ENCODE measurements around the gene MYO10.
"Not testable (repeated sequence)": the region's sequence is repeated elsewhere in the genome, so short reads cannot be mapped to it uniquely, and the experiment has no call there.

The MYO10 gene

DNA sequence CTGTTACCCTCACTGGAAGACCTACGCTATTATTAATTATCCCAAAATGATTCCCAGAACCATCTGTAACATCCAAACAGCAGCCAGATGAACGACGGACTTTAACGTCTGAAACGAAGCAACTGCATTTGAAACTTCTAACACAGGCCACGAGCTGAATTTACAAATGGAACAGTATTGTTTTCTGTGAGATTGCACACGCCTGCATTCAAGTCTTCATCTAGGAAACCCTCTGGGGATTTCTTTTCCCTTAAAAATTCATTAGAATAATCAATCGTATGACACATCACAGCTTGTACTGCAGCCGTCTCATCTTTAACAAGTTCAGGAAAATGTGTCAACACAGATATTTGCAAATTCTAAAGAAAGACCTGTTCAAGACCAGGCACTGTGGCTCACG lies 80.2 kb downstream of the MYO10 start:
- DNase-seq = no peak

DNA sequence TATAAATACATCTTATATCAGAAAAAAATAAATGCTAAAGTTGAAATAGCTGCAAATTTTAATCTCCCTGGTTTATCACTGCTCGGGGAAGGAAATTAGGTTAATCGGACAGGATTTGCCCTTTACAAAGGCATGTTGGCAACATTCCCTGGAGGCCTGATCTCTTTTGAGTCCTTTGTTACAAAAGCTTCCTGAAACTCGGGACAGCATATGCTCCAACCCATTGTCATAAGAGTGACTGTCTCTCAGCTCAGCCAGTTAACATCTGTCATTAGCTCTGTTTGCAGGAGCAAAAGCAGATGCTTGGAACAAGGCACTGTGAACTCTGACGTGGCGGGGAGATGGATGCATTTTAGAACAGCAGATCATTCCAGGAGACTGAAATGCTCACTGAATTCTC lies 80.6 kb downstream of the MYO10 start:
- DNase-seq = no peak

DNA sequence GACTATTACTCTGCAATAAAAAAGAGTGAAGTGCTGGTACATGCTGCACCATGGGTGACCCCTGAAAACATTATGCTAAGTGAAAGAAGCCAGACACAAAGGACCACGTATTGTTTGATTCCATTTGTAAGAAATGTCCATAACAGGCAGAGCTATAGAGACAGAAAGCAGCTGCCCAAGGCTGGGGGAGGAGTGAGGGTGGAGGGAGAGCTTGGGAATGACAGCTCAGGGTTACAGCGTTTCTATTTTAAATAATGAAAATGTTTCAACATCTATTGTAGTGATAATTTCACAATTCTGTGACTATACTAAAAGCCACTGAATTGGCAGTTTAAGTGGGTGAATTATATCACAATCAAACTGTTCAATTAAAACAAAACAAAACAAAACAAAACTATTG lies 81.7 kb downstream of the MYO10 start:
- DNase-seq = no peak

DNA sequence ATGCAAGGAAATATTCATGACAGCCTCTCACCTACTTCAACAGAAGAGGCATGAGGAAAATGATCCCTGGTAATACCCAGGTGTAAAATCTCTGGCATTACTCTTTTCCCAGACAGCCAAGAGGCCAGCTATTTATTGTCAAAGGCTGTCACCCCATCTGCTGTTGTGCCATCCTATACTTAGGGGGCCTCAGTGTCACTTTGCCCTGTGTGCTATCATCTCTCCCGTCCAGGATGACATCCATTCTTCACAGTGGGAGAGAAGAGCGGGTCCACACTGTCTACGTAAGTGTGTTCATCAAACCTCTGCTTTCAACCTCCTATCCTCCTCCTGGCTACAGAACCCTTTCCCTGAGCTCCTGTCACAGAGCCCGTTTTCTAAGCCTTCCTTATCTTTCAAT lies 82.6 kb downstream of the MYO10 start:
- no peak for DNase-seq

DNA sequence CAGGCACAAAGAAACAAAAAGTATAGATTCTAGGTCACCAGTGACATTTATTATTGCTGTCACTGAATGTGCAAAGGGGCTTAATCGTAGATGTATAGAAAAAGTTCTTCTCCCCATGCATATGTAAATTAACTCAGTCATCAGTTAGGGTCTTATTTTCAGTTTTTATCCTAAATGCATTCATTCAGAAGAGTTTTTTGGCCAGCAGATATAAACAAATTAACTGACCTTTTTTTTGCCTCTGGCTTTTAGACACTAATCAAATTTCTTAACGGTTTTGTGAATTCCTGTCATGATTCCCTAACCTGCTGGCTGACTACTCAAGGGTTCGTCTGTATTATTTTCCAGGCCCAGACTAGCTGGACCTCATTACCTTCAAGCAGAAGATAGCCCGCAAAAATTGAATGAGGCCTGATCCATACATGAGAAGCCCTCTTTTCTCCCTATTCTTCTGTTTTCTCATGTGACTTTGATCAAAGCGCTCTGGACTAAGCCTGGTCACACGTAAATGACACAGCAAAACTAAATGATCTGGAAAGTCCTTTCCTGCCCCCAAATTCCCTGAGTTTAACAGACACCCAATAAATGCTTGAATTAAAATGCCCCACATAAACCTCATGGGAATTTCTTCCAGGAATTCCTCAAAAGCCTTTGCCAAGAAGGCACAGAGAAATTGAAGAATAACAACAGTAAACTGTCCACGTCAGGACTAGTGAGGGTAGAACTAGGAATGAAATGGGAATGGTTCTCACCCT lies 83.7 kb downstream of the MYO10 start:
- no peak for DNase-seq

DNA sequence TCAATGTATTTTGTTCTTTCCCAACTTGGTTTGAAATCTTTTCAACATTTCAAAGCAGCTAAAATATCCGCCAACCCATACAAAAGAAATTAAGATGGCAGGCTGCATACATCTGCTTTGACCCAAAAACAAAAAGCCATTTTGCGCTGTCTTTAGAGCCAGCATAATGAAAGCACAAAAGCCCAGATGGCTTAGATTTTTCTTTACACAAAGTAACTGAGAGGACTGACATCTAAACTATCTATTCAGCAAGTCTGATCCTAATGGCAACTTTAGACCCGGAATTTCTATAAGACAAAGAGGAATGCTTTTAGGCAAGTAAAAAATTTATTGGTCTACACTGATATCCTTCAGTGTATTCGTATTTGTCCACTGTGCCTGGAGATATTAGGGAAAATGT lies 86.3 kb downstream of the MYO10 start:
- DNase-seq = no peak

DNA sequence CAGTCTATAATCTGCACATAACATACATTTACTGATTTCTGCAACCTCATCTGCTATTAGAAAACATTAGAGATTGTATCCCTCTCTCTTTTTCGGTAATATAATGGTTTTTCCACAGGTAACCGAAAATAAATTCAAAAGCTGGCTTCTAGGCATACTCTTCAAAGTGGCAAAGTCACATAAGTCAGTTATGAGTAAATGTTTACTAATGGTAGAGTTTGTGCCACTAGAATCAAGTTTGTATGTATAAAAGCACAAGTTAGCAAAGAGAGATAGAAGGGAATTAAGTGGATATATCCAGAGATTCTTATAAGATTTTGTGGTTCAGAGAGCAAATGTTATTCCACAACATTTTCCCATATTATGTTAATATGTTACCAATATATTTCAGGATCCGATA lies 86.9 kb downstream of the MYO10 start:
- no peak for DNase-seq

DNA sequence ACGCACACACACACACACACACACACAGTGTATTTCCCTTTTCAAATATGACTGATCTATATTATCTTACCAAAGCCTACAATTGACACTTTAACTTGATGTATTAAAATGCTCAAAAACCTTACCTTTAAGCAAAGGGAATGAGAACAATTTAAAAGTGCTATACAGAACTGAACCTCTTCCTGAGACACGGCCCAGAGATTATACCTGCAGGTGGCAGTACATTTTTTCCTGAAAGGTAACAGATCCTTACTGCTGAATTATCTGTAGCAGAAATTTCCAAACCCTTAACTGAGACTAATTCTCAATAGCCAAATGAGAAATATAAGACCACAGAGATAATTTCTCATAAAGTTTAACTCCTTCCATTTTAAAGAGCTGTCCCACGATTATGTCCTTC lies 91.1 kb downstream of the MYO10 start:
- no peak for DNase-seq

DNA sequence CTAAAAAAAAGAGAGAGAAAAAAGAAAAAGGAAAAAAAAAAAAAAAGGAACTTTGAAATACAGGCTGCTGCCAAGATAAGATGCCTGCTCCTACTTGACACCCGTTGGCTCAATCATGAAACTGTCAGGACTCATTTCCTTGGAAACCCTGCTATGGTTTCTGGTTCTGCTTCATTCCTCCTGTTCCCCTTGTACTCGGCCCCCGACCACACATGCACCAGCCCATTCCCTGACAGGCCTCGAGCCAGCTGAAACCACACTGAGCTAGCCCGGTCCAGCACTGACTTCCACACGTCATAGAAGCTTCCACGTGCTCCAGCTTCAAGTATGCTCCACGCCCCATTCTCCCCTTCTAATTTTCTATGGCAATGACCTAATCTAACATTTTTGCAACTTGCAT lies 93.2 kb downstream of the MYO10 start:
- DNase-seq = no peak

DNA sequence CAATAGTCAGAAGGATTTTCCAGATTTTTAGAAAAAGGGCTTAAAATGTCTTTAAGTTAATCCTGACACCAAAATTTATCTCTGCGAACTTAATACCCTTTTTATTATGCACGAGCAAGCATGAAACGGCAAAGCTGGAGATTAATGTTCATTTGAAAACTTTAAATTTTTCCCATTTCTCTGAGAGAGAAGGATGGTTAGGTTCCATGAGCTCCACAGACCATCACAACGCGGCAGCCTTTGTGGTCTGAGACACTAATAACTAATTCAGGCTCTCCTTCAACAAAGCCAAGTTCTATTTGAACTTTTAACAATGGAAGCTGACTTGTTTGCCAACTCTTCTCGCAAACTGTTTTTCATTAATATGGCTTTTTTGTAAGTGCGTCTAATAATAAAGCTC lies 94.7 kb downstream of the MYO10 start:
- DNase-seq = no peak

DNA sequence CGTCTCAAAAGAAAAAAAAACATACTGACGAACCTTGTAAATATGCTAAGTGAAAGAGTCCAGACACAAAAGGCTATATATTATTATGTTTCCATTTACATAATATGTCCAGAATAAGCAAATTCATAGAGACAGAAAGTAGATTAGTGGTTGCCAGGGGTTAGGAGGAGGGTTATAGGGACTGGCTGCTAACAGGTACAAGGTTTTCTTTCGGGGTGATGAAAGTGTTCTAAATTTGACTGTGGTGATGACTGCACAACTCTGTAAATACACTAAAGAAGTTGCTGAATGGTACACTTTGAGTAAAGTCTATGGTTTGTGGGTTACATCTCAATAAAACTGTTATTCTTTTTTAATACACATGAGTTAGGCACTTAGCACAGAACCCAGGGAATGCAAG lies 98.8 kb downstream of the MYO10 start:
- no peak for DNase-seq

DNA sequence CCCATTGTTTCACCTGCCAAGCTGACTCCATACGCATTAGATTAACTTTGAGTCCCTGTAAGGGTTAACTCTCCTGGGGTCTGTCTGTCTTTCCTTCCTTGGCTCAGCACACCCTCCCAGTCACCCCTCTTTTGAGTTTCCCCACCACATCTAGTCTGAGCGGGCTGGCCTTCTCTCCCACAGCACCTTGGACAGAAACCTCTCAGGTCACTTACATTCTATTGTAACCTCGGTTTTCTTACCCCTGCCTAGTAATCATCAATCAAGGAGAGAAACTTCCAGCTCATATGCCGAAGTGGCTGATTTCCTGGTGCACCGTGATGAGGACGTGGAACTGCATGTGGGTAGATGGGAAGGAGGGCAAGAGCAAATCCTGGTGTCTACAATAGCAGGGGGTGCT lies 102.1 kb downstream of the MYO10 start:
- DNase-seq = no peak

DNA sequence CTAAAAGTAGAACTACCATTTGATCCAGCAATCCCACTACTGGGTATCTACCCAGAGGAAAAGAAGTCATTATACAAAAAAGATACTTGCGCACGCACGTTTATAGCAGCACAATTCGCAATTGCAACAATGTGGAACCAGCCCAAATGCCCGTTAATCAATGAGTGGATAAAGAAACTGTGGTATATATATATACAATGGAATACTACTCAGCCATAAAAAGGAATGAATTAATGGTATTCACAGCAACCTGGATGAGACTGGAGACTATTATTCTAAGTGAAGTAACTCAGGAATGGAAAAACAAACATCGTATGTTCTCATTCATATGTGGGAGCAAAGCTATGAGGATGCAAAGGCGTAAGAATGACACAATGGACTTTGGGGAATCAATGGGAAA lies 104.8 kb downstream of the MYO10 start:
- not testable (repeated sequence) for DNase-seq

DNA sequence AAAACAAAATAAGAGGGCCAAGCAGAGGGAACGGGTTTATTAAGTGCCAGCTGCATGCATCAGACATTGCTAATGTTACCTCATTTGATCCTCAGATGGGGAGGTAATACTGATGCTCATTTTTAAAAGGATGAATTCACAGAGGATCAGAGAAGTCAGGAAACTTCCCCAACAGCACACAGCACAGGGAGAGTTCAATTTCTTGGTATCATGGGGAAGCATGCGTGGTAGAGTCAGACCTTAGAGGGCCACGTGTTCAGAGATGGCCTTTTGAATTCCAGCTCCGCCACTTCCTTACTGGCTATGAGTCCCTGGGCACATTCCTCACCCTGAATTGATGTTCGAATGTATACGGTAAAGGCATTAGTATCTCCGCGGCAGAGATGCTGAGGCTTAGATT lies 108.3 kb downstream of the MYO10 start:
- no peak for DNase-seq

DNA sequence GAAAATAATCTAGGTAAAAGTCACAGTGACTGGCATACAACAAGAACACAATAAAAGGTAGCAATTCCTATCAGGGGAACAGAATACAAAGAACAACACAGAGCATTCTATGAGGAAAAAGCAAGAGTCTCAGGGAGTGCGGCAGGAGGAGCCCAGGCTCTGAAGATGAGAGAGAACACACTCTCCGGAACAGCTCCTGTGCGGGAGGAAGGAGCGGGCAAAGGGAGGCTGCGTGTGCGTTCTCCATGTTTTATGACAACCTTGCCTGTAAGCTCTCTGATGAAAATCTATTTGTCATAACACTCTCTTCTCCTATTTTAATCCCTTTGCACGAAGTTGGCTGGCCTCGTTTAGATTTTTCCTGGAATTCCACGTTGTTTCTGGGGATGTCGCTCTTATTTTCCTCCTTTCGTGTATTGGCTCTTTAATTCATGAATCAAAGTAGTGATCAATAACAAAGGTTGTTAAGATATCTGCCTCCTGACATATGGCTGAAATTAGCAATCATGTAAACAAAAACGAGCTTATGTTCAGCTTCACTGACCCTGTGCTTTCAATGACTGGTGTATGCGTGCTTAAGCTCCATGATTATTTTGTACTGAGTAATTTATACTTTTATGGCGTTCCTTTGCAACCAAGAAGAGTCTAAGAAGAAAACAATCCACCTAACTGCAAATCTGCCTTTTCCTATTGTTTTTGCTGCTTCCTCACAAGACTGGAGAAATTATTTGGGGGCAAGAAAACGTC lies 109.5 kb downstream of the MYO10 start:
- no peak for DNase-seq

DNA sequence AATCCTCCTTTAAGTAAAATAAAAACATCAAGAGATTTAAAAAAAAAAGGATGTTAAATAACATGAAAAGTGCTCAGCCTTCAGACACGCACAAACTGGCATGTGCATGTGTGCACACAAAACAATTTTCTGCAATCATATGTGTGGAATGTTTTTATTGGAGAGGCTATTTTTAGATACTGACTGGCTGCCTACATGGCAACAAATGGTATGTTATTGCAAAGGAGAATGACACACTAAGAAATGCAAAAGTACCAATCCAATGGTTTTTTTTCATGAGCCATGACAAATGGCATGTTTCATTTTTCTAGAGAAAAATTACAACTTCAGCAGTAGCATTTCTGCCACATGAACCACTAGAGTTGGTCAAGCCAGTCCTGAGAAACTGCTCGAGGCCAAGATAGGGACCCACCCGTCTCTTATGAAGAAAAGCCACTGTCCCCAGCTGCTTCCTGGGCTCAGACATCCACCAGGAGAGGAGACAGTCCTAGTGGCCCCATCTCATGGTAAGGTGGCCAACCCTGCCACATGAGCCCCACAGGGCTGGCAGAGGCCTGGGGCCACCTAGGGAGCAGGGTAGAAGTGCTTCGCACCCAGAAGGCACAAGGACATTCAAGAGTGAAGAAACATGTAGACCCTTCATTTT lies 116.4 kb downstream of the MYO10 start:
- no peak for DNase-seq

DNA sequence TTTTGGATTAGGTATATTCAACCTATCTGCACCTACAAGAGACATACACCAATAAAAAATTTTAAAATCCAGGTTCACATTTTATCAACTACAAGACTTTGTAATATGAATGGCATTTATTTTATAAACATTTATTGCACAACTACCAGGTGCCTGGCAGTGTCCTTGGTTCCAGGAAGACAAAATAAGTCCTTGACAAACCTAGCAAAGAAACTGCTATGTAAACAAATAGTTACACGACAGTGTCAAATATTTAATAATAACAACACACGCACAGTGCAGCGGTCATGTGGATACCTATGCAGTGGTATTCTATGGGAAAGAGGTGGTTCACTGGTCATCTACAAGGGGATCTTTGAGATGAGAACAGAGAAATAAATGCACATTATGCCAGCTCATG lies 120.7 kb downstream of the MYO10 start:
- no peak for DNase-seq

DNA sequence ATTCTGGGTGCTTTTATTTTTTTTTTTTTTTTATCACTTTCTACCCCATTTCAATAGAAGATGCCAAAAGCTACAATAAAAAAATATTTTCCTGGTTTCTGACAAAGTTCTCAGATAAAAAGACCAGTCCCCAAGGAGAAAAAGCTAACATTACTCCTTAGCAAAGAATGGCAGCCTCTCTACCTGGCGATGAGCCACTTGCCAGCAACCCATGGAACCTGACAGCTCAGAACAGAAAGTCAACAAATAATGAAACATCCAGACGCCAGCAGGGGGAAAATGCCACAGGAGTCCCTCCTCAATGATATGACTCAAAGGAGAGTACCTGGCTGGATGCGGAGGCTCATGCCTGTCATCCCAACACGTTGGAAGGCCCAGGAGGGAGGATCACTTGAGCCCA lies 123.2 kb downstream of the MYO10 start:
- DNase-seq = no peak

DNA sequence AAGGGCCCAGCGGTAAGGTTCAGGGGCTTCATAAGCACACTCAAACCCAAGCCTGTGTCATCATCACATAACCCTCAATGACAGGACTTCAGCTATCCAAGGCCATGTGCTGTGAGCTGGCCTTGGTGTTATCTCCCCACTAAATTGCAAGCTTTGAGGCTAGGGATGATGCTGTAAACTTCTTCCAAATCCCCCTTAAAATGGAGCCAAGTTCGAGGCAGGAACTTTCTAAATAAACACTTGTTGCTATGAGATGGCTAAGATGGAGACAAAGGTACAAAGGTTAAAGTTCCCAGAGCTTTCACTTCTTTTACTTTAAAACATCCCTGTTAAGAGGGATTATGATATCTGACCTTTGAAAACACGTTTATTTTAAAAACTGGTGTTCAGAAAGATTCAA lies 123.6 kb downstream of the MYO10 start:
- DNase-seq = no peak

DNA sequence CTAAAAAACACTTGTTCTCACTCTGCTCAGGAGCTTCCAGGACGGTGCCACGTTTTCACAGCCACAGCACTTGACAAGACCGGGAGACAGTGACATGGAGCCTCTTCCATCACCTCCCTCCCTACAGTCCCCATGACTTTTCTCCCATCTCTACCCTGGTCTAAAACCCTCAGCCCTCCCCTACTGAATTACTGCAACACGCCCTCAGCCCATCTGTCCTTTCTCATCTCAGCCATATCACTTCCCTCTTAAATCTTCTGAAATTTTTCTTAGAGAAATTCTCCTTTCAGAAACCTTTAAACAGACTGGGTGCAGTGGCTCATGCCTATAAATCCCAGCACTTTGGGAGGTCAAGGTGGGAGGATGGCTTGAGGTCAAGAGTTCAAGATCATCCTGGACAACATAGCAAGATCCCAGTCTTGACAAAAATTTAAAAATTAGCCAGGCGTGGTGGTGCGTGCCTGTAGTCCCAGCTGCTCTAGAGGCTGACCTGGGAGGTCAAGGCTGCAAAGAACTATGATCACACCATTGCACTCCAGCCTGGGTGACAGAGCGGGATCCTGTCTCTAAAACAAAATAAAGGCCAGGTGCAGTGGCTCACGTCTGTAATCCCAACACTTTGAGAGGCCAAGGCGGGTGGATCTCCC lies 125.8 kb downstream of the MYO10 start:
- no peak for DNase-seq

DNA sequence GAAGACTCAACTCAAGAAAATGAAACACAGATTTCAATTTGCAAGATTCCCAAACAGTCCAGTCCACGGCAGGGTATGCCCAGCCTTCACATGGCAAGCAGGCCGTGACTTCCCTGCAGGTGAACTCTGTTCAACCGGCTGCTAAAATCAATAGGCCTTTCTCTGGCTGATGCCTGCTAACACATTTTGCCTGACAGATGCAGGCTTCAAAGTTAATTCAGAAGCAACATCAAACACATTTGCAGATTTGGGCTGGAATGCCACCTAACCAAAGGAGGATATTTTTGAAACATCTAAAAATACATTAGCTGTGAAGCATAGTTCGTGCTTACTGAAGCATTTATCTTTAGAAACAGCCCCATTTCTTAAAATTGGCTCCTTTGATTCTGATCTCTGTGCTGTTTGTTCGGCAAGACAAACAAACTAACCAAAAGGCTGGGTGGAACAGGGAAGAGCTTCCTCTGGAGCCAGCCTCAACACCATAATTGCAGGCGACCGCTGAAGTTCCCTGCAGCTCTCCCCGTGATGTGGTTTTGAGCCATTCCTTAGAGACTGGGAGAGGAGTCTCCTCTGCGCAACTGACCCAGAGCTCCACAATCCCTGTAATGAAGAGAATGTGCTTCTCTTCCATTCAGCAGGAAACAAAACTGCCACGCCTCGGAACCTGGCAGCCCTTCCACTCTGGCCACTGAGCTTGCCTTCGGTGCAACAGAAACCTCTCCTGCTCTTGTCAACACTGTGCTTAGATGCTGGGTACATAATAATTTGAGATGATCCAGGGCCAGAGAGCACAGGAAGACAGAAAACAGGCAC lies 126.5 kb downstream of the MYO10 start:
- no peak for DNase-seq

DNA sequence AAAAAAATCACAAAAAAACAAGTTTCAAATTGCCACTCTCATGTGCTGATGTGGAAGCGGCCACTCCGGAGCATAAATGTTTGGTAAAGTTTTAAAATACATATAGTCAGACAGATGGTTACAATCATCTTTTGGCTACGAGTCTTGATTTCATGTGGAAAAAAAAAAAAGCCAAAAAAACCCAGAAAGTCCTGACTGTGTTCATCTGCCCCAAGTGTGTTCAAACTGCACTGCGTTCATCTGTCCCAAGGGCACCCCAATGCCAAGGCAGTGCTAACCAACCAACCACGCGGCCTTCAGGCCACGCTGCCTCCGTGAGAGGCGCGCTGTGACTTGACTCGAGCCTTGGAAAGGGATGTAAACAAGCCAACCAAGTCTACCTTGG lies 127.1 kb downstream of the MYO10 start:
- DNase-seq = no peak

DNA sequence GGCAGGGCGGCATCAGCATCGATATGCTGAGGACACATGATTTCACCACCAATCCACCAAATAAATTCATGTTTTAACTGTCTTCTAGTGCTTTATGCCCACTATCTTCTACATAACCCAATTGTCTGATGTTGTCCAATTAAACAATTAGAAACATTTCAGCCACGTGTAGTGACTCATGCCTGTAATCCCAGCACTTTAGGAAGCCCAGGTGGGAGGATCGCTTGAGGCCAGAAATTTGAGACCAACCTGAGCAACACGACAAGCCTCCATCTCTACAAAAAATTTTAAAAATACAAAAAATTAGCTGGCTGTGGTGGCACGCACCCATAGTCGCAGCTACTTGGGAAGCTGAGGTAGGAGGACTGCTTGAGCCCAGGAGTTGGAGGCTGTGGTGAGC lies 128.1 kb downstream of the MYO10 start:
- no peak for DNase-seq

Measured in CD4-positive, alpha-beta T cell treated with Interleukin-17A for 4 hours (primary cell).